GM12864 (cell line): ENCODE data around the gene VAMP7.
"Not testable (repeated sequence)": the region's sequence is repeated elsewhere in the genome, so short reads cannot be mapped to it uniquely, and the experiment has no call there.

Experiments
- DNase-seq: peaks from one replicate; pipeline ENCODE4 v3.0.0-alpha.2; 2011; ENCODE audit warnings: low read depth
- H3K4me3 ChIP-seq: 2 replicates; pipeline ENCODE4 v1.5.1; 2011; ENCODE audit warnings: mild to moderate bottlenecking, low read depth, low read length, control low read depth
- CTCF ChIP-seq: IDR thresholded peaks from 2 replicates; pipeline ENCODE4 v1.5.1; 2011; ENCODE audit warnings: low read depth, mild to moderate bottlenecking, moderate library complexity, low read length, control low read depth, inconsistent platforms; ENCODE audit errors: missing control alignments

The VAMP7 gene

GRCh38 chrX:155967653-155968325 lies 86.6 kb downstream of the VAMP7 start:
- DNase-seq: no peak
- no peak overlapping the region for H3K4me3 ChIP-seq
- TF ChIP-seq CTCF: no peak

GRCh38 chrX:155968326-155968661 lies 87.1 kb downstream of the VAMP7 start:
- TF ChIP-seq CTCF: no peak
- no peak overlapping the region for H3K4me3 ChIP-seq
- DNase-seq: no peak

- DNase-seq: no peak
Observed at GRCh38 chrX:155968791-155969190, 87.6 kb downstream of the VAMP7 start.

GRCh38 chrX:155971658-155972057 lies 90.5 kb downstream of the VAMP7 start:
- not testable (repeated sequence) for DNase-seq, H3K4me3 ChIP-seq

More at GRCh38 chrX:155968791-155969190, 87.6 kb downstream of the VAMP7 start:
- TF ChIP-seq CTCF: no peak
- H3K4me3 ChIP-seq: no peak overlapping the region

GRCh38 chrX:155972241-155972640 lies 91.1 kb downstream of the VAMP7 start:
- DNase-seq, H3K4me3 ChIP-seq: not testable (repeated sequence)

- TF ChIP-seq CTCF: no peak
- no peak for DNase-seq
- no peak overlapping the region for H3K4me3 ChIP-seq
Observed at GRCh38 chrX:155983326-155983725, 102.2 kb downstream of the VAMP7 start.

- no peak overlapping the region for H3K4me3 ChIP-seq
- no peak for DNase-seq
- no peak for TF ChIP-seq CTCF
Observed at GRCh38 chrX:155985208-155985607, 104.1 kb downstream of the VAMP7 start.

- DNase-seq, H3K4me3 ChIP-seq: not testable (repeated sequence)
Observed at GRCh38 chrX:155986995-155987394, 105.8 kb downstream of the VAMP7 start.

- no peak for DNase-seq
- no peak for TF ChIP-seq CTCF
Observed at GRCh38 chrX:155988859-155989258, 107.7 kb downstream of the VAMP7 start.

More at GRCh38 chrX:155988859-155989258, 107.7 kb downstream of the VAMP7 start:
- H3K4me3 ChIP-seq: no peak overlapping the region
